SKM-1 (cell line): Measurements from ENCODE around the gene SLC25A1.
"Not testable (repeated sequence)": the region's sequence is repeated elsewhere in the genome, so short reads cannot be mapped to it uniquely, and the experiment has no call there.

ENCODE experiments used
- DNase-seq: peaks from one replicate; lab custom pipeline; 2025; ENCODE audit not compliant: unreplicated experiment; lab: John Stamatoyannopoulos, UW

Gene SLC25A1

DNA sequence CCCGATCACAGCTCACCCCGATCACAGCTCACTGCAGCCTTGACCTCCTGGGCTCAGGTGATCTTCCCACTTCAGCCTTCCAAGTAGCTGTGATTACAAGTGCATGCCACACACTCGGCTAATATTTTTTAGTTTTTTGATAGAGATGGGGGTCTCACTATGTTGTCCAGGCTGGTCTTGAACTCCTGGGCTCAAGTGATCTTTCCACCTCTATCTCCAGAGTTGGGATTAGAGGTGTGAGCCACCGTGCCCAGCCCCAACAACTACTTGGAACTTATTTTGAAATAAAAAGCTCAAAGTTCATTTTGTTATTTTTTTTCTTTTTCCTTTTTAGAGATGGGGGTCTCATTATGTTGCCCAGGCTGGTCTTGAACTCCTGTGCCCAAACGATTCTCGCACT lies 27.8 kb upstream of the SLC25A1 start:
- no peak for DNase-seq

DNA sequence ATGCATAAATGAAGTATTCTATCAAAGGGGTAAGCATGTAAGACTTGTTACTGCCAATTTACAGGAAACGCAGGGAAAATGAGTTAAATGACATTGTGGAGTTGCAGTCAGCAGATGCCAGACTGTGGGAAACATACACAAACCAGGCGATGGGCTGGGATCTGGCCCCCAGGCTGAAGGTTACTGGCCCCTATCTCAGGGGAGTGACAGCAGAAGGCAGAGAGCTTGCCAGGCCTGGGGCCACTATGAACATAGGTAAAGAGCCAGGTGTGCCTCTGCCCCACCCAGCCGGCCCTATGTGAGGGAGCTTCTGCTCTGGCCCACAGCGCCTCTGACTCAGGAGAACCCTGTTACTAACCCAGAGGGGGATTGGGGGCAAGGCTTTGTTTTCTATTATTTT lies 26.1 kb upstream of the SLC25A1 start:
- no peak for DNase-seq

DNA sequence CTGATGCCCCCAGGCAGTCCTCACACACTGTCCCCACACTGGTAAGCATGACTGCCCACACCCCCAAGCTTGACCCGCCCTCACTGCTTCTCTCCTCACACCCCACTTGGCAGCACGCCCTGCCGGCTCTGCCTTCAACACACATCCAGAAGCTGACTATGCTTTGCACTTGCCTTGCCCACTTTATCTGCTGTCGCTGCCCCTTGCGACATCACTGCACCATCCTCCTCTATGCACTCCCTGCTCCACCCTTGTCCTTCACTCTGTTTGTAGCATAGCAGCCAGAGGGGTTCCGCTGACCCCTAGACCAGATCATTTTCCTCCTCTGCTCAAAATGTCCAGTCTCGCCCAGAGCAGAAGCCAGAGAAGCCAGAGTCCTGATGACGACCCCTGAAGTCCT lies 25.3 kb upstream of the SLC25A1 start:
- no peak for DNase-seq

- DNase-seq = not testable (repeated sequence)
These were observed 24.3 kb upstream of the SLC25A1 start for GRCh38 chr22:19202799-19203186.

- no peak for DNase-seq
These were observed 23.6 kb upstream of the SLC25A1 start for GRCh38 chr22:19201869-19202798.

DNA sequence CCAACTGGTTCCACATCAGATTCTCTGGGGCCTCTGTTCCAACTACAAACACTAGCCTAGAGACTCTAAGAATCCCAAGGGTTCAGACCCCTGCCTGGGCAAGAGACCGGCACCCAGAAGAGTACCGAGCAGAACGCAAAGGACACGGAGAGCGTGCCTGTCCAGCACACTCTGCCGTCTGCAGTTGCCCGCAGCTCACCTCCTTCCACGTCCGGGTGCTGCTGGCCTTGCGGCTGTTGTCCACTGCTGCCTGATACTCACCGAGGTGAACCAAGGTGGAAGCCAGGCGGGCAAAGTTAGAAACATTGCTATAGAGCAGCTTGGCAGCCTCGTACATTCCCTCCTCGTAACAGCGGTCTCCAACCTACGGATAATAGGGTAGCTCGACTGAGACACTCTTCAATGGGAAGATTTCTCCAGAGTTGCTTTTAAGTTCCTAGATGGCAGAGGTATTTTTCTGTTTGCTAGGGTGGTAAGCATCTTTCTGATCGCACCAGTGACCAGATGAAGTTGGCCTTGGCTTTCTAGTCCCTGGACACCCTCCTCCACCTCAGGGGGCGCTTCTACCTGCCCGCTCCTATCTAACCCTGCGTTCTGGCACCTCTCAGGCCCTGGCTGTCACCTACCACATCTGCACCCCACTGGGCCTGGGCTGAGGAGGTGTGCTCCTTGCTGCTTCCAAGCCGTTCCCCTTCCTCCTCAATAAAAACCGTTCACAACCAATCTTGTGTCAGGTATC lies 22.8 kb upstream of the SLC25A1 start:
- DNase-seq = no peak

- no peak for DNase-seq
These were observed 20.9 kb upstream of the SLC25A1 start for GRCh38 chr22:19199479-19199878.

GRCh38 chr22:19197997-19198865 lies 19.7 kb upstream of the SLC25A1 start:
- DNase-seq = no peak

DNA sequence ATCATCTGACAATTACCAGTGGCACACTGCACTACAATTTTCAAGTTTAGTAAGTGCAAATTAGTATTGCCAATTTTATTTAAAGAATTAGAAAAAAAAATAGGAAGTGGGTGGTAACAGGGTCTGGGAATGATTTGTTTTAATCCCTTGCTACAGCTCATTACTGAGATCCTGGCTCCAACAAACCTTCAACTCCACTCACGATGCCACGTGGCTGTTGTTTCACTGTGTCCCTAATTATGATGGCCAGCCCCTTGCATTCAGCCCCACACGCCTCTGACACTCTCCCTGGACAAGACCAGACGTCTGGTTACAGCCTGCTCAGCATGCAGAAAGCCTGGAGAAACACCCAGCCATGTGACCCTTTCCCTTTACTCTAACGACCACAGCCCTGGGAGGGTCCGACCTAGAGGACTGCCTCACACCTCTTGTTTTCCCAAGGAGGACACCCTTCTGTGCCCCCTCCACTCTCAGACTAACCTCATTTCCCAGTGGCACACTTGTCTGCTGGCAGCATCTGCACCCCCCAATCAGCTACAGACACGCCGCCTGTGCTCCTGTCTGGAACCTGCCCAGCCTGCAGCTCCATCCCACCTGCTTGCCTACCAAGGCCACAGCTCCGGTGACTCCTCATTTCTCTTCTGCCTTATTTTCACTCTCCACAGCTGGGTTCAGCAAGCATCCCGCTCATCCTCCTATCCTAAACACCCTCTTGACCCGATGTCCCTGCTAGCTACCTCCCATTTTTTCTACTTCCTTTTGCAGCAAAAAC lies 18.5 kb upstream of the SLC25A1 start:
- no peak for DNase-seq

- no peak for DNase-seq
These were observed 17.5 kb upstream of the SLC25A1 start for GRCh38 chr22:19195796-19196731.

DNA sequence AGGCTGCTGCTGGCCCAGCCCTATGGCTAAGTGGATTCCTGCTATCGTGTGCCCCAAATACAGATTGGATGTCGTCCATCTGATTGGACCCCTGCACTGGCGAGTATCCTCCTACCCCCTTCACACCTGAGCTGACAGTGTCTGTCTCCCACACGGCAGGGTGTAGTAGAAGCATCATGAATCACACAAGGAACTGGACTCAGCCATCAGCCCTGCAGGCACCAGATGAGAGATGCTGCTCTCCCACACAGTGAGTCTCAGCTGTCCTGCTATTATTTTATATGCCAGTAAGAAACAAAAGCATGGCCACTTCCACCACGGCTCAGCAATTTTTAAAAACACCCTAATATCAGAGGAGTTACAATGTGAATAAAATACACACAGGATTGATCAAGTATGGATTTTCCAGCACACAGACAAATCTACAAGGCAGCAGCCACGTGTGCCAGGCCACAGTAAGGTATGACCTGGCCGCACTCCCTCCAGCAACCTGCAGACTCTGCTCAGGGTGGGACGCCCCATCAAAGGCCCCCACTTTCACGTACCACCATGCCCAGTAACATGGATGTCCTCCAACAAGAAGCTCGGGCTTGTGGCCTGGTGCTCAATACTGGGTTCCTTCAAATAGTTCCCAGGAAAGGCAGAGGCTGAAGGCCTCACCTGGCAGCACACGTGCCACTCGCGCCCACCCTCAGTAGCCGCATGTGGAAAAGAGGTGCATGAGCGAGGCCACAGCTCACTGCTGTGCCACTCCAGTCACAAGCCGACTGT lies 16.4 kb upstream of the SLC25A1 start:
- DNase-seq = no peak

DNA sequence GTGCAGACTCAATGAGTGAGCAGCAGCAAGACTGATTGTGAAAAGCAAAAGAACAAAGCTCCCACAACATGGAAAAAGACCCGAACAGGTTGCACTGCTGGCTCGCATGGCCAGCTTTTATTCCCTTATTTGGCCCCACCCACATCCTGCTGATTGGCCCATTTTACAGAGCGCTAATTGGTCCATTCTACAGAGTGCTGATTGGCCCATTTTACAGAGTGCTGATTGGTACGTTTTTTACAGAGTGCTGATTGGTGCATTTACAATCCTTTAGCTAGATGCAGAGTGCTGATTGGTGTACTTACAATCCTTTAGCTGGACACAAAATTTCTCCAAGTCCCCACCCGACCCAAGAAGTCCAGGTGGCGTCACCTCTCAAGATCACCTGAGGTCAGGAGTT lies 15.3 kb upstream of the SLC25A1 start:
- no peak for DNase-seq

DNA sequence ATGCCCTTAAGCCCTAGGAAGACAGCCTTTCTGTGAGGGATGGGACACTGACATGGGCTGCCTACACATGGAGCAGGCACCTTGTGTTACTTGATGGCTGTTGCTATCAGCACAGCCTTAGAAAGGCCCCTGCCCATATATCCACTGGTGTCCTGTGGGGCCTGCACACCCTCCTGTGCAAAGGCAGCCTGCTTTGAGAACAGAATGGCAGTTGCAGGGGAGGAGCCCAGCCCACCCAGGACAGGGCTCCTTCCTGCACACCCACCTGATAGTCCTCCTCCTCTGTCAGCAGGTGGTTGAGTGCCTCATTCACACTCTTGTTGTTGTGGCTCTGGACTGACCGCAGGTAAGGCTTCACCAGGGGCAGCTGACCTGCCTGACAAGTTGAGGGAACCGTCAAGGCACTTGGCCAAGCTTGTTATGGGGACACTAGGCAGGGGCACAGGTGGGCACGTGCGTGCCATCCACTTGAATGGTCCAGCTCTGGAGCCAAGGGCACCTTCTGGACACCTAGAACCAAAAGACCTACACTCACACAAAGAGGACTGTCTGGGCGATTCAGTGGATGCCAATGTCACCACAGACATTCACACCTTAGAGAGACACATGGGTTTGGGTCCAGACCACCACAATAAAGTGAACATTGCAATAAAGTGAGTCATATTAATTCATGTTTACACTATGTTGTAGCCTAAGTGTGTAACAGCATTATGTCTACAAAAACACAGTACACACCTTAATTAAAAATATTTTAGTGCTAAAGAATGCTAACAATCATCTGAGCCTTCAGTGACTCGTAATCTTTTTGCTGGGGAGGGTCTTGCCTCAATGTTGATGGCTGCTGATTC lies 9.4 kb upstream of the SLC25A1 start:
- DNase-seq = no peak

GRCh38 chr22:19184276-19184997 lies 5.9 kb upstream of the SLC25A1 start:
- no peak for DNase-seq

- no peak for DNase-seq
These were observed 4.7 kb upstream of the SLC25A1 start for GRCh38 chr22:19183216-19183615.

- DNase-seq = no peak
These were observed 4.1 kb upstream of the SLC25A1 start for GRCh38 chr22:19182472-19183157.
